Pulmonary artery endothelial cell (primary cell): Measurements from ENCODE around the gene CR1L. TPM values are rescaled to one million over a fixed set of nuclear protein-coding genes. Genes with fewer than 3 reads are reported as not detected.
"Not testable (repeated sequence)": the region's sequence is repeated elsewhere in the genome, so short reads cannot be mapped to it uniquely, and the experiment has no call there.

ENCODE experiments used
- DNase-seq: peaks from one replicate; pipeline ENCODE4 v3.0.0-alpha.2; 2011; ENCODE audit warnings: low read depth, low spot score
- total RNA-seq: library from RNA; depleted of rRNA; stranded (reverse); fragments of >200 nt; gene quantifications from 2 replicates; pipeline ENCODE4 v1.2.3, GENCODE V29; 2014

CR1L gene
- total RNA-seq, 1 donor from 2014 or later: not detected

GRCh38 chr1:207680590-207681388, 35.9 kb downstream of the CR1L start:
- DNase-seq: not testable (repeated sequence)

GRCh38 chr1:207682872-207683434, 38.0 kb downstream of the CR1L start:
- DNase-seq: not testable (repeated sequence)

GRCh38 chr1:207690551-207690950, 45.6 kb downstream of the CR1L start:
- not testable (repeated sequence) for DNase-seq

GRCh38 chr1:207691010-207691409, 46.1 kb downstream of the CR1L start:
- no peak for DNase-seq

- no peak for DNase-seq
Measured at GRCh38 chr1:207691841-207692240, 46.9 kb downstream of the CR1L start.

GRCh38 chr1:207692291-207692690, 47.4 kb downstream of the CR1L start:
- not testable (repeated sequence) for DNase-seq

GRCh38 chr1:207695891-207696290, 51.0 kb downstream of the CR1L start:
- no peak for DNase-seq

- DNase-seq: no peak
Measured at GRCh38 chr1:207698822-207699483, 54.0 kb downstream of the CR1L start.

GRCh38 chr1:207702317-207702716, 57.4 kb downstream of the CR1L start:
- no peak for DNase-seq

GRCh38 chr1:207703712-207704111, 58.8 kb downstream of the CR1L start:
- DNase-seq: no peak

- DNase-seq: not testable (repeated sequence)
Measured at GRCh38 chr1:207708004-207708403, 63.1 kb downstream of the CR1L start.

- DNase-seq: no peak
Measured at GRCh38 chr1:207711285-207711684, 66.4 kb downstream of the CR1L start.

GRCh38 chr1:207712701-207713100, 67.8 kb downstream of the CR1L start:
- not testable (repeated sequence) for DNase-seq

- DNase-seq: no peak
Measured at GRCh38 chr1:207713529-207713928, 68.6 kb downstream of the CR1L start.

GRCh38 chr1:207719234-207719633, 74.3 kb downstream of the CR1L start:
- no peak for DNase-seq

- not testable (repeated sequence) for DNase-seq
Measured at GRCh38 chr1:207728200-207728858, 83.4 kb downstream of the CR1L start.

- not testable (repeated sequence) for DNase-seq
Measured at GRCh38 chr1:207737503-207738157, 92.7 kb downstream of the CR1L start.

GRCh38 chr1:207738158-207738659, 93.3 kb downstream of the CR1L start:
- DNase-seq: not testable (repeated sequence)

GRCh38 chr1:207740207-207740606, 95.3 kb downstream of the CR1L start:
- no peak for DNase-seq

- DNase-seq: no peak
Measured at GRCh38 chr1:207742850-207743555, 98.1 kb downstream of the CR1L start.
